Sigmoid colon (tissue), 7 donors: ENCODE data around the gene USP17L15. TPM values are rescaled to one million over a fixed set of nuclear protein-coding genes. Genes with fewer than 3 reads are reported as not detected.
"Not testable (repeated sequence)": the region's sequence is repeated elsewhere in the genome, so short reads cannot be mapped to it uniquely, and the experiment has no call there.

Source experiments
- DNase-seq: peaks from one replicate; pipeline ENCODE4 v3.0.0-alpha.2; 2019
- H3K27ac ChIP-seq, 4 donors: fragments of 200-600 bp; sonication (generic); one replicate each; pipeline ENCODE4 v1.5.1; 2016 to 2019; ENCODE audit warnings: mild to moderate bottlenecking in 1 of 4
- H3K27me3 ChIP-seq, 3 donors: fragments of 200-600 bp; sonication (generic); one replicate each; pipeline ENCODE4 v1.5.1; 2019; ENCODE audit warnings: mild to moderate bottlenecking in 1 of 3
- H3K36me3 ChIP-seq, 4 donors: fragments of 200-600 bp; sonication (generic); one replicate each; pipeline ENCODE4 v1.5.1; 2016 to 2019
- H3K4me1 ChIP-seq, 4 donors: fragments of 200-600 bp; sonication (generic); one replicate each; pipeline ENCODE4 v1.5.1; 2017 to 2019
- H3K4me3 ChIP-seq, 4 donors: fragments of 200-600 bp; sonication (generic); one replicate each; pipeline ENCODE4 v1.5.1; 2017 to 2019; ENCODE audit warnings: mild to moderate bottlenecking in 2 of 4, moderate library complexity in 1 of 4
- H3K9me3 ChIP-seq, 4 donors: fragments of 200-600 bp in 3 of 4; sonication (generic) in 3 of 4; one replicate each; pipeline versions ENCODE4 v1.5.1 to v1.6.1; 2013 to 2019
- WGBS, 2 donors: extraction: QIAGEN DNeasy Blood & Tissue Kit; methylation state at CpG; one replicate each; pipeline ENCODE4 v1.1.7; 2013; 5-methylcytosine and 5-hydroxymethylcytosine counted together
- intact Hi-C: fragments of 100-400 bp; cut with DNase I; formaldehyde crosslinking; loops from one replicate; pipeline ENCODE4 v1.15.1; 2023
- polyA plus RNA-seq, 3 donors: library from polyadenylated mRNA; stranded (reverse); fragments of 200-250 nt; gene quantifications; one replicate each; pipeline ENCODE4 v1.2.3, GENCODE V29; 2013
- total RNA-seq, 4 donors: library from RNA; depleted of rRNA; stranded (reverse); fragments of >200 nt; gene quantifications; one replicate each; pipeline ENCODE4 v1.1.0, GENCODE V29; 2016
- donor health status: healthy with polysubstance abuse.
- donor health status: Bipolar disorder and iron deficiency.
- donor health status: healthy.

The USP17L15 gene
- total RNA-seq: not detected
- not detected for polyA plus RNA-seq

DNA sequence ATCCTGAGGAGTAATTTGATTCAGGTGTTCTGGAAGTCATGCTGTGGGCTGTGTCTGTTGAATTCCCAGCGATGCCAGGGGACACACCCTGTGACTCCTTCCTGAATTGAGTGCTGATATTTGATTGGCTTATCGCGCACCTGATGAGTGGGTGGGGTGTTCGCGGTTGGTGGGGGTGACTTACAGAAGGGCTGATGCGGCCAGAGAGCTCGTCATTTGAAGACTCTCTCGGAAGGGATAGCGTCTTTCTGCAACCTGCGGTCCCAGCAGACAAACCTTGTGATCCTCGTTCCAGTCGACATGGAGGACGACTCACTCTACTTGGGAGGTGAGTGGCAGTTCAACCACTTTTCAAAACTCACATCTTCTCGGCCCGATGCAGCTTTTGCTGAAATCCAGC lies at the start of gene USP17L15:
TSS of gene USP17L15 (plus strand) at position 301 of the 400 bp plus-strand sequence. CDS start at position 301, 0 bp downstream.
- H3K4me1 ChIP-seq, DNase-seq, intact Hi-C loops, H3K9me3 ChIP-seq, H3K27ac ChIP-seq, H3K27me3 ChIP-seq, H3K36me3 ChIP-seq, H3K4me3 ChIP-seq: not testable (repeated sequence)
- no CpG with 5 or more reads among the region's 15 CpGs for WGBS, 2 donors

GRCh38 chr4:9210357-9210756 lies 23.8 kb upstream of the USP17L15 start, which contains the start of gene USP17L10:
TSS of gene USP17L10 (plus strand) at chr4:9210657. CDS start at chr4:9210657, 0 bp downstream.
- intact Hi-C loops, H3K36me3 ChIP-seq, H3K4me3 ChIP-seq, DNase-seq, H3K9me3 ChIP-seq, H3K4me1 ChIP-seq, H3K27me3 ChIP-seq, H3K27ac ChIP-seq: not testable (repeated sequence)
- WGBS, 2 donors: 88% methylated on average over 13 of the region's 13 CpGs; no CpG with 5 or more reads in 1 of the 2 donors

DNA sequence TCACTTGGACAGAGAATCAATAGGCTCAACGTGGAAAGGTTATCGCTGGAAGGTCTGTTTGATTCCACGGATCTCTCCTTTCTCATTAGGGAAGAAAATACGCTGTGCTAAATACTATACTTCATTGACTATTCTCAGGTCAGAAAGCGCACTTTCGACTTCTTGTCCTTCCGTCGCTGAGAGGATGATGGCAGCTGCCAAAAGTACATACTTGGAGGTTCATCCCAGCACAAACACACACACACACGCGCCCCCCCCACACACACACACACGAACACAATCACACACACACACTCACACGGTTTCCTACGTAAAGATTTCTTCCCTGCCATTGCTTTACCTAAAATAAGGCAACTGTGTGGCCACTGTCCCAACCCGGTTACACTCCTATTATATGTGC lies 19.5 kb upstream of the USP17L15 start:
- H3K4me1 ChIP-seq, intact Hi-C loops, H3K4me3 ChIP-seq, H3K9me3 ChIP-seq, H3K27ac ChIP-seq, H3K27me3 ChIP-seq, H3K36me3 ChIP-seq: not testable (repeated sequence)
- DNase-seq: peak; percentile 13
- 83% methylated on average over 11 of the region's 14 CpGs for WGBS, 2 donors

- intact Hi-C loops, H3K9me3 ChIP-seq, H3K27ac ChIP-seq, H3K4me1 ChIP-seq, DNase-seq, H3K36me3 ChIP-seq, H3K4me3 ChIP-seq, H3K27me3 ChIP-seq: not testable (repeated sequence)
- WGBS, 2 donors: 98% methylated on average over 10 of the region's 14 CpGs; no CpG with 5 or more reads in 1 of the 2 donors
These were observed 19.1 kb upstream of the USP17L15 start, which contains the start of gene USP17L11 for GRCh38 chr4:9215105-9215504. TSS of gene USP17L11 (plus strand) at chr4:9215405. CDS start at chr4:9215405, 0 bp downstream.

GRCh38 chr4:9219852-9220251 lies 14.3 kb upstream of the USP17L15 start, which contains the start of gene USP17L12:
TSS of gene USP17L12 (plus strand) at chr4:9220152. CDS start at chr4:9220152, 0 bp downstream.
- H3K36me3 ChIP-seq, intact Hi-C loops, H3K27ac ChIP-seq, H3K27me3 ChIP-seq, H3K4me3 ChIP-seq, DNase-seq, H3K4me1 ChIP-seq, H3K9me3 ChIP-seq: not testable (repeated sequence)
- WGBS, 2 donors: no CpG with 5 or more reads among the region's 13 CpGs

DNA sequence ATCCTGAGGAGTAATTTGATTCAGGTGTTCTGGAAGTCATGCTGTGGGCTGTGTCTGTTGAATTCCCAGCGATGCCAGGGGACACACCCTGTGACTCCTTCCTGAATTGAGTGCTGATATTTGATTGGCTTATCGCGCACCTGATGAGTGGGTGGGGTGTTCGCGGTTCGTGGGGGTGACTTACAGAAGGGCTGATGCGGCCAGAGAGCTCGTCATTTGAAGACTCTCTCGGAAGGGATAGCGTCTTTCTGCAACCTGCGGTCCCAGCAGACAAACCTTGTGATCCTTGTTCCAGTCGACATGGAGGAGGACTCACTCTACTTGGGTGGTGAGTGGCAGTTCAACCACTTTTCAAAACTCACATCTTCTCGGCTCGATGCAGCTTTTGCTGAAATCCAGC lies 9.6 kb upstream of the USP17L15 start, which contains the start of gene USP17L13:
TSS of gene USP17L13 (plus strand) at position 301 of the 400 bp plus-strand sequence. CDS start at position 301, 0 bp downstream.
- H3K27me3 ChIP-seq, intact Hi-C loops, H3K4me3 ChIP-seq, H3K36me3 ChIP-seq, DNase-seq, H3K4me1 ChIP-seq, H3K27ac ChIP-seq, H3K9me3 ChIP-seq: not testable (repeated sequence)
- no CpG with 5 or more reads among the region's 14 CpGs for WGBS, 2 donors

GRCh38 chr4:9230249-9230648 lies 3.9 kb upstream of the USP17L15 start:
- H3K4me1 ChIP-seq, intact Hi-C loops, H3K27me3 ChIP-seq, H3K4me3 ChIP-seq, H3K9me3 ChIP-seq, H3K36me3 ChIP-seq, H3K27ac ChIP-seq: not testable (repeated sequence)
- DNase-seq: peak; percentile 53
- 93 to 96% methylated on average over 5 to 6 of the region's 8 CpGs for WGBS, 2 donors

GRCh38 chr4:9238461-9238860 lies 4.3 kb downstream of the USP17L15 start:
- peak; percentile 40 for DNase-seq
- WGBS, 2 donors: 83 to 88% methylated on average over 11 of the region's 12 CpGs

GRCh38 chr4:9243579-9243978 lies 9.4 kb downstream of the USP17L15 start, which contains the start of gene USP17L17:
TSS of gene USP17L17 (plus strand) at chr4:9243879. CDS start at chr4:9243879, 0 bp downstream.
- intact Hi-C loops, H3K27me3 ChIP-seq: not testable (repeated sequence)
- 92 to 98% methylated on average over 5 of the region's 14 CpGs for WGBS, 2 donors

More at GRCh38 chr4:9238461-9238860, 4.3 kb downstream of the USP17L15 start:
- H3K27me3 ChIP-seq, H3K4me1 ChIP-seq, intact Hi-C loops, H3K27ac ChIP-seq, H3K36me3 ChIP-seq, H3K9me3 ChIP-seq, H3K4me3 ChIP-seq: not testable (repeated sequence)

GRCh38 chr4:9247953-9248680 lies 13.9 kb downstream of the USP17L15 start, which contains the start of gene USP17L18:
TSS of gene USP17L18 (plus strand) at chr4:9248630. CDS start at chr4:9248630, 0 bp downstream.
- H3K4me3 ChIP-seq, H3K36me3 ChIP-seq, intact Hi-C loops, H3K27ac ChIP-seq, H3K4me1 ChIP-seq, H3K27me3 ChIP-seq, H3K9me3 ChIP-seq: not testable (repeated sequence)
- 76 to 95% methylated on average over 15 to 21 of the region's 26 CpGs for WGBS, 2 donors
- DNase-seq: peak; percentile 68

More at GRCh38 chr4:9243579-9243978, 9.4 kb downstream of the USP17L15 start, which contains the start of gene USP17L17:
- H3K27ac ChIP-seq, H3K4me3 ChIP-seq, H3K36me3 ChIP-seq, H3K4me1 ChIP-seq, H3K9me3 ChIP-seq, DNase-seq: not testable (repeated sequence)

- no CpG with 5 or more reads among the region's 13 CpGs for WGBS, 2 donors
- H3K9me3 ChIP-seq, intact Hi-C loops, H3K36me3 ChIP-seq, DNase-seq, H3K4me1 ChIP-seq, H3K27me3 ChIP-seq, H3K27ac ChIP-seq, H3K4me3 ChIP-seq: not testable (repeated sequence)
These were observed 18.9 kb downstream of the USP17L15 start, which contains the start of gene USP17L19 for GRCh38 chr4:9253078-9253477. TSS of gene USP17L19 (plus strand) at chr4:9253378. CDS start at chr4:9253378, 0 bp downstream.

GRCh38 chr4:9257824-9258223 lies 23.6 kb downstream of the USP17L15 start, which contains the start of gene USP17L20:
TSS of gene USP17L20 (plus strand) at chr4:9258124. CDS start at chr4:9258124, 0 bp downstream.
- no CpG with 5 or more reads among the region's 15 CpGs for WGBS, 2 donors
- not testable (repeated sequence) for H3K27ac ChIP-seq

DNA sequence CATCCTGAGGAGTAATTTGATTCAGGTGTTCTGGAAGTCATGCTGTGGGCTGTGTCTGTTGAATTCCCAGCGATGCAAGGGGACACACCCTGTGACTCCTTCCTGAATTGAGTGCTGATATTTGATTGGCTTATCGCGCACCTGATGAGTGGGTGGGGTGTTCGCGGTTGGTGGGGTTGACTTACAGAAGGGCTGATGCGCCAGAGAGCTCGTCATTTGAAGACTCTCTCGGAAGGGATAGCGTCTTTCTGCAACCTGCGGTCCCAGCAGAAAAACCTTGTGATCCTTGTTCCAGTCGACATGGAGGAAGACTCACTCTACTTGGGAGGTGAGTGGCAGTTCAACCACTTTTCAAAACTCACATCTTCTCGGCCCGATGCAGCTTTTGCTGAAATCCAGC lies 28.4 kb downstream of the USP17L15 start, which contains the start of gene USP17L21:
TSS of gene USP17L21 (plus strand) at position 301 of the 400 bp plus-strand sequence. CDS start at position 301, 0 bp downstream.
- H3K4me3 ChIP-seq, H3K27ac ChIP-seq, H3K36me3 ChIP-seq, H3K4me1 ChIP-seq, intact Hi-C loops, H3K9me3 ChIP-seq, DNase-seq, H3K27me3 ChIP-seq: not testable (repeated sequence)
- WGBS, 2 donors: no CpG with 5 or more reads among the region's 13 CpGs

More at GRCh38 chr4:9257824-9258223, 23.6 kb downstream of the USP17L15 start, which contains the start of gene USP17L20:
- H3K4me1 ChIP-seq, H3K27me3 ChIP-seq, H3K4me3 ChIP-seq, intact Hi-C loops, H3K9me3 ChIP-seq, H3K36me3 ChIP-seq, DNase-seq: not testable (repeated sequence)
